C4-2B (cell line): ENCODE data around the gene MMP10.

Experiments used
- H3K27ac ChIP-seq: fragments of 450-650 bp; 2 replicates; pipeline ENCODE4 v1.5.1; 2017
- ZFX ChIP-seq: fragments of 450-650 bp; IDR thresholded peaks from 2 replicates; pipeline ENCODE4 v1.6.1; 2017
- TF ChIP-seq, protein P1 (sequence below): fragments of 450-650 bp; conservative IDR thresholded peaks from 2 replicates; pipeline ENCODE4 v1.5.1; 2017; ENCODE audit warnings: mild to moderate bottlenecking

MMP10 gene

GRCh38 chr11:102809971-102810370 lies 29.5 kb upstream of the MMP10 start:
- TF ChIP-seq ZFX, result no peak
- TF ChIP-seq, protein P1, sequence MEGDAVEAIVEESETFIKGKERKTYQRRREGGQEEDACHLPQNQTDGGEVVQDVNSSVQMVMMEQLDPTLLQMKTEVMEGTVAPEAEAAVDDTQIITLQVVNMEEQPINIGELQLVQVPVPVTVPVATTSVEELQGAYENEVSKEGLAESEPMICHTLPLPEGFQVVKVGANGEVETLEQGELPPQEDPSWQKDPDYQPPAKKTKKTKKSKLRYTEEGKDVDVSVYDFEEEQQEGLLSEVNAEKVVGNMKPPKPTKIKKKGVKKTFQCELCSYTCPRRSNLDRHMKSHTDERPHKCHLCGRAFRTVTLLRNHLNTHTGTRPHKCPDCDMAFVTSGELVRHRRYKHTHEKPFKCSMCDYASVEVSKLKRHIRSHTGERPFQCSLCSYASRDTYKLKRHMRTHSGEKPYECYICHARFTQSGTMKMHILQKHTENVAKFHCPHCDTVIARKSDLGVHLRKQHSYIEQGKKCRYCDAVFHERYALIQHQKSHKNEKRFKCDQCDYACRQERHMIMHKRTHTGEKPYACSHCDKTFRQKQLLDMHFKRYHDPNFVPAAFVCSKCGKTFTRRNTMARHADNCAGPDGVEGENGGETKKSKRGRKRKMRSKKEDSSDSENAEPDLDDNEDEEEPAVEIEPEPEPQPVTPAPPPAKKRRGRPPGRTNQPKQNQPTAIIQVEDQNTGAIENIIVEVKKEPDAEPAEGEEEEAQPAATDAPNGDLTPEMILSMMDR, result no peak
- no peak overlapping the region for H3K27ac ChIP-seq

DNA sequence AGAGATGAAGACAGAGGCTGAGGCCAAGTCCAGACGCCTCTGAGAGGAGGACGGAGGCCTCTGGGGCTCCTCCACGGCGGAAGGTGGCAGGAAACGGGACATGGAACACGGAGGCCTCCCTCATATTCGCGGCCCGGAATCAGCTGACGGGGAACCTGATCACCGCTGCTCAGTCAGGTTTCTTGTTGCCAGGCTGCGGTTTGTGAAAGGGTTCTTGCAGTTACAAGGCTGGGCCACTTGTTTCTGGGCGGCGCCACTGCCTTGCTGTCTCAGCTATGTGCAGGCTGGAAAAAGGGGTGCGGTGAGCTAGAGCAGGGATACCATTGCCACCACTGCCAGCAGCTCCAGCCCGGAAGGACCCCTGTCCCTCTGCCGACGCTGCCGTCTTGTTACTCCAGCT lies 27.5 kb upstream of the MMP10 start:
- H3K27ac ChIP-seq, result no peak overlapping the region
- no peak for TF ChIP-seq ZFX
- TF ChIP-seq, protein P1, result peak; percentile 85

GRCh38 chr11:102806296-102806695 lies 25.9 kb upstream of the MMP10 start:
- no peak for TF ChIP-seq ZFX
- TF ChIP-seq, protein P1, result no peak
- no peak overlapping the region for H3K27ac ChIP-seq

DNA sequence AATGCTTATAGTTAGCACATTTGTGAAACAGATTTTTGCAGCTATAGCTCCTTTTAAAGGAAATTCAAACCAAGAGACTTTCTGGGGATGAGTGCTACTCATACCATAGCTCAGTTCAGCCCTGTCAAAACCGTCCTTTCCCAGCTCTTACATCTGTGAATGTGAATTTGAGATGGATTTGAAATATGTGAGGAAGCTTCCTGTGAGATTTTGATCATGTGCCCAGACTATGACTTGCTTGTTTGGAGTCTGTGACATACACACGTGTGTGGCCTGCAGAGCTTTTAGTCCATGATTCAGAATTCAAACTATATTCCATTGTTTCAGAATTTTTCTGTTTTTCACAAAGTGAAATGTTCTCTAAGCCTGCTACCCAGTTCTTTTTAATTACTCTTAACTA lies 21.9 kb upstream of the MMP10 start:
- TF ChIP-seq, protein P1, result no peak
- no peak for TF ChIP-seq ZFX
- no peak overlapping the region for H3K27ac ChIP-seq

DNA sequence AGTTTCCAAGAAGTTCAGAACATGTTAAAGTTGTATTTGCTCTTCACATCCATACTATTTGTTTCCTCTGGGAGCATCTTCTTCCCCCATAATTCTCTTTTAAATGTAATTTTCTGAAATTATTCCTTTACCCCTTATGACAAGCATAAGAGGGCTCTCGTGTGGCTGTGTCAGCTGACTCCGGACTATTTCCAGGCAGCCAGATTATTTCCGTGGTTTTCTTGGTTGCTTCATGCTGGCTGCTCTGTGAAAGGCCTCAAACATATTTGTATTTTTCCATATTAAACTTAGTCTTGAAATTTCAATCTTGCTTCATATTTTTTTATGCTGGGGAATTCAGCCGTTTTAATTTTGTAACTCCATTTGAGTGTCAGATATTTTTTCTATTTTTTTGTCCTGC lies 20.3 kb upstream of the MMP10 start:
- TF ChIP-seq ZFX, result no peak
- no peak overlapping the region for H3K27ac ChIP-seq

DNA sequence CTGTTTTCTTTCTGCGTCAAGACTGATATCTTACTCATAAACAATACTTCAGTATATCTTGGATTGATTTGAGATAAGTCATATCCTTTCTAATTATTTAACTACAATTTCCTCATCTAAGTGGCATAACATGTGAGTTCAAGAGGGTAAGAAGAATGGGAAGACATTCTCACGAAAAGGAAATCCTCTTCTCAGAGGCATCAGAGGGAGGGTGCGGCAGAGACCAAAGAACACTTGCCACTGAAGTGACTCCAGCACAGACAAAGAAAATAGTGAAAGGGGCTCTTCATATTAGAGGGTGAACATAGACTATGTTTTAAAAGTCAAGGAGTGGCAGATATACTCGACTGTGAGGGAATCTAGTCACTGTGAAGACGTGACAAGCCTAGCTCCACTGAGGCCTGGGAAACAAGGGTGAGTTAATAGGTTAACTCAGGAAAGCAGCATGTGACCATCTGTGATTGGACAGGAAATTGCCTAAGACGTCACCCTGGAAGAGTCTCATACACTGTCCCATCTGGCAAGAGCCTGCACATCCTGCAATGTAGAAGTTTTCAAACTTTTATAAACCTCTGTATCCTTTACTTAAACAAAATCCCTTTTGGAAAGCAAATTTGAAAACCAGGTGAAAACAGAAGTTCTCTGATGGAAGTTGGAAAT lies 19.4 kb upstream of the MMP10 start:
- TF ChIP-seq, protein P1, result no peak
- TF ChIP-seq ZFX, result no peak
- no peak overlapping the region for H3K27ac ChIP-seq

DNA sequence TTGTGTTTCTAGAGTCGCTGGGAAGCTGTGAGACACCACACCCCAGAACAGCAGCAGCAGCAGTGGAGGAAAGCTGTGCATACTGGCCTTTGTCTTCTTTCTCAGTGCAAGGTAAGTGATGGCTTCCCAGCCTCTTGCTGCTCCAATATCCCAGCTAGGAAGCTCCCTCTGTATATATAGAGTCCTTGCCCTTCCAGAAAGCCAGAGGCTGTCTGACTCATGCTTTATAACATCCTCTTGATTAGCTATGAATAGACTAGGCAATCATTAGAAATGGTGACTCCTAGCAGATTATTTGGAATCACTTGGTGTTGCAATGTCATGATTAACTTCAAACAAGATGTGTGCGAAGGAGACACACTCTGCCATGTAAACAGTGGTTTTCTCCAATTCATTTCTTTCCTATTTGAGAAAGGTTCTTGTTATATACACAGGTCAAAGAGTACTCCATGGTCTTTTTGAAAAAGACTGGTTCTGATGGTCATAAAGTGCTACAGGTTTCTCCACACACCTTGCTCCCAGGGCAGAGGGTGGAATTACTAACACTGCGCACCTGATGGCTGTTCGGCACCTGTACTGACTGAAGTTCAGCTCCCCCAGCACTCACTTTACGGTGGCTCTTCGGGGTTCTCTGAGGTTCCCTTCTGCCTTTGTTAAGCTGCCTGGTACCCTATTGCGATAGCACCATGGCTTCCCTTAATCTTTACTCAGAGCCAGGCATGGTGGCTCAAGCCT lies 17.8 kb upstream of the MMP10 start, which contains the start of gene MMP1:
MMP1 (minus strand) TSS at position 149 of the 735 bp plus-strand sequence; CDS start at position 81, 68 bp downstream.
- no peak for TF ChIP-seq ZFX
- TF ChIP-seq, protein P1, result no peak
- H3K27ac ChIP-seq, result no peak within 1 kb of the TSS
